Glutamatergic neuron (in vitro differentiated cells): ENCODE data around the gene NYAP1. TPM values are rescaled to one million over a fixed set of nuclear protein-coding genes. Genes with fewer than 3 reads are reported as not detected.

Experiments used
- DNase-seq: peaks from one replicate; pipeline ENCODE4 v3.0.0; 2022
- H3K27ac Mint-ChIP-seq: one replicate; pipeline ENCODE4 v1.8.0; 2020; ENCODE audit warnings: mild to moderate bottlenecking, mixed read lengths, inconsistent platforms; ENCODE audit not compliant: unreplicated experiment
- H3K27me3 Mint-ChIP-seq: one replicate; pipeline ENCODE4 v1.8.0; 2020; ENCODE audit warnings: mild to moderate bottlenecking, moderate library complexity, mixed read lengths, inconsistent platforms; ENCODE audit not compliant: unreplicated experiment
- H3K36me3 Mint-ChIP-seq: one replicate; pipeline ENCODE4 v1.8.0; 2020; ENCODE audit warnings: mild to moderate bottlenecking, mixed read lengths, inconsistent platforms; ENCODE audit not compliant: unreplicated experiment
- H3K4me1 Mint-ChIP-seq: one replicate; pipeline ENCODE4 v1.8.0; 2020; ENCODE audit warnings: mild to moderate bottlenecking, low read depth, mixed read lengths, inconsistent platforms; ENCODE audit not compliant: unreplicated experiment
- H3K4me3 Mint-ChIP-seq: one replicate; pipeline ENCODE4 v1.8.0; 2020; ENCODE audit warnings: mild to moderate bottlenecking, mixed read lengths, inconsistent platforms; ENCODE audit not compliant: unreplicated experiment
- H3K9me3 Mint-ChIP-seq: one replicate; pipeline ENCODE4 v1.8.0; 2020; ENCODE audit warnings: mild to moderate bottlenecking, moderate library complexity, mixed read lengths, inconsistent platforms; ENCODE audit not compliant: unreplicated experiment
- total RNA-seq: library from RNA; stranded (reverse); fragmentation: NEBNext Ultra II Directional; extraction: Animal tissue kit (Norgen Biotek cat#: 25700); gene quantifications from one replicate; pipeline ENCODE4 v1.2.1, GENCODE V29; 2021; ENCODE audit not compliant: unreplicated experiment
- TF ChIP-seq, protein P1 (sequence below): fragments of 200-600 bp; sonication (generic); IDR thresholded peaks from one replicate; pipeline ENCODE4 v1.5.0; 2021; ENCODE audit not compliant: partially characterized antibody, unreplicated experiment

Gene NYAP1
- total RNA-seq, 1 donor from 2014 or later = 36.6 TPM

DNA sequence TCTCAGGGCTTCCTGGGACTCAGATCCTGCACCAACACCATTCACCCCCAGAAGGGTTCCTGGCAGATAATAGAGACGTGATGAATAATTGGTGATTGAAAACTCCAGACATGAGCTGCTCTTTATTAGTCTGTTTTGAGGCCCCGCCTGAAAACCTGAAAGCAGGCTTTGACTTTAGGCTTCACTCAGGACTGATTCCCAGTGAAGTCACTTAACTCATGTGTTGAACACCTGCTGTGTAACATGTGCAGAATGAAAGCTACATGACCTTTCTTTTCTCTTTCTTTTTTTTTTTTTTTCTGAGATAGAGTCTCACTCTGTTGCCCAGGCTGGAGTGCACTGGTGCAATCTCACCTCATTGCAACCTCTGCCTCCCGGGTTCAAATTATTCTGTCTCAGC is 28.5 kb upstream of the NYAP1 start:
- H3K27ac Mint-ChIP-seq = no peak overlapping the region
- no peak for DNase-seq
- TF ChIP-seq, protein P1, sequence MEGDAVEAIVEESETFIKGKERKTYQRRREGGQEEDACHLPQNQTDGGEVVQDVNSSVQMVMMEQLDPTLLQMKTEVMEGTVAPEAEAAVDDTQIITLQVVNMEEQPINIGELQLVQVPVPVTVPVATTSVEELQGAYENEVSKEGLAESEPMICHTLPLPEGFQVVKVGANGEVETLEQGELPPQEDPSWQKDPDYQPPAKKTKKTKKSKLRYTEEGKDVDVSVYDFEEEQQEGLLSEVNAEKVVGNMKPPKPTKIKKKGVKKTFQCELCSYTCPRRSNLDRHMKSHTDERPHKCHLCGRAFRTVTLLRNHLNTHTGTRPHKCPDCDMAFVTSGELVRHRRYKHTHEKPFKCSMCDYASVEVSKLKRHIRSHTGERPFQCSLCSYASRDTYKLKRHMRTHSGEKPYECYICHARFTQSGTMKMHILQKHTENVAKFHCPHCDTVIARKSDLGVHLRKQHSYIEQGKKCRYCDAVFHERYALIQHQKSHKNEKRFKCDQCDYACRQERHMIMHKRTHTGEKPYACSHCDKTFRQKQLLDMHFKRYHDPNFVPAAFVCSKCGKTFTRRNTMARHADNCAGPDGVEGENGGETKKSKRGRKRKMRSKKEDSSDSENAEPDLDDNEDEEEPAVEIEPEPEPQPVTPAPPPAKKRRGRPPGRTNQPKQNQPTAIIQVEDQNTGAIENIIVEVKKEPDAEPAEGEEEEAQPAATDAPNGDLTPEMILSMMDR = no peak
- no peaks in the 10 kb centered on the region for H3K9me3 Mint-ChIP-seq
- H3K36me3 Mint-ChIP-seq = no peaks in the 10 kb centered on the region
- H3K4me3 Mint-ChIP-seq = no peak overlapping the region
- H3K27me3 Mint-ChIP-seq = peaks cover 1% of the 10 kb centered on the region
- peaks cover 2% of the 10 kb centered on the region for H3K4me1 Mint-ChIP-seq

DNA sequence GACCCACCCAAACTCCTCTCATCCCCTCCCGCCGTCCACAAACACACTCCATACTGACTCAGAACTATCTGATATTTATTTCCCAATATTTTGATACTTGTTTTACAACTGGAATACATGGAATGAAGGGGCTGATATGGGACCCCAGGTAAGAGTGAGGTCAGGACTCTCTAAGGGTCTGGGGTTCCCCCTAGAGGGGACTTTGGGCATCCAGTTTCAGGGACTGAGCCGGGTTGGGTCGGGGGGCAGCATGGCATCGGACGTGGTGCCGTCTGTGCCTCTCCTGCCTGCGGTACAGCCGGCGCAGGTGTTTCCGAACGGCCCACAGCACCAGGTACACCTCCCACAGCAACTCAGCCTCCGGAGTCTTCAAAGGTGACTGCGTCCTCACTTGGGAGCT is 27.2 kb upstream of the NYAP1 start:
- Mint-ChIP-seq H3K9me3 (no peaks in the 10 kb centered on the region), H3K27me3 (peaks cover 1% of the 10 kb centered on the region), H3K4me1 (peaks cover 2% of the 10 kb centered on the region), H3K36me3 (no peaks in the 10 kb centered on the region), H3K4me3 (no peak overlapping the region), H3K27ac (no peak overlapping the region)
- TF ChIP-seq, protein P1 = no peak
- DNase-seq = no peak

DNA sequence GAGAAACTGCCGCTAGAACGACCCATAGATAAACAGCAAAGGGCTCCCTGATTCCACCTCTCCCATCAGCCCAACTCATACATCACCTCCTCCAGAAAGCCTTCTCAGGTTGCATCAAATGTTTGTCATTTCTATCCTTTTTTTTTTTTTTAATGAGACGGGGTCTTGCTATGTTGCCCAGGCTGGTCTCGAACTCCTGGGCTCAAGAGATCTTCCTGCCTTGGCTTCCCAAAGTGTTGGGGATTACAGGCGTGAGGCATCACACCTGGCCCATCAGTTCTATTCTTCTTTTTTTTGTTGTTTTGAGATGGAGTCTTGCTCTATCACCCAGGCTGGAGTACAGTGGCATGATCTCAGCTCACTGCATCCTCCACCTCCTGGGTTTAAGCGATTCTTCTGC is 26.7 kb upstream of the NYAP1 start:
- no peaks in the 10 kb centered on the region for H3K36me3 Mint-ChIP-seq
- peaks cover 2% of the 10 kb centered on the region for H3K4me1 Mint-ChIP-seq
- TF ChIP-seq, protein P1 = no peak
- no peaks in the 10 kb centered on the region for H3K9me3 Mint-ChIP-seq
- H3K27ac Mint-ChIP-seq = no peak overlapping the region
- no peak for DNase-seq
- H3K4me3 Mint-ChIP-seq = no peak overlapping the region
- peaks cover 1% of the 10 kb centered on the region for H3K27me3 Mint-ChIP-seq

DNA sequence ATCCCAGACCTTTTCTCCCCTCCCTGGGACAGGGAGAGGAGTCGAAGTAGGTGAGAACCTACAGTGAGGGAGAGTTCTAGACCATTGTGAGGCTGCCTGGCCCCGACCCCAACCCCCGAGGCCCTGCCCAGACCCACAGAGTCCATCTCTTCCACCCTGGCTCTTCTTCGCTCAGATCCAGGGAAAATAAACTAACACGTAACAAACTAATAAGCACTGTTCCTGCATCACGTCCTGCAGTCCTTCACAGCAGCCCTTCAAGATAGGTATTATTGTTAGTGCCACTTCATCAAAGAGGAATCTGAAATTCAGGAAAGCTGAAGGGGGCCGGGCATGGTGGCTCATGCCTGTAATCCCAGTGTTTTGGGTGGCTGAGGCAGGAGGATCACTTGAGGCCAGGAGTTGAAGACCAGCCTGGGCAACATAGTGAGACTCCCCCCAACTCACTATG is 19.5 kb upstream of the NYAP1 start, which contains the start of gene SPACDR:
SPACDR (minus strand) TSS at position 51 of the 451 bp plus-strand sequence. CDS start 235 bp downstream, outside the sequence.
- Mint-ChIP-seq H3K27me3 (peaks cover 2% of the 10 kb centered on the region), H3K4me3 (no peak within 1 kb of the TSS), H3K9me3 (peaks cover 2% of the 10 kb centered on the region), H3K36me3 (no peaks in the 10 kb centered on the region), H3K4me1 (no peaks in the 10 kb centered on the region), H3K27ac (no peak within 1 kb of the TSS)
- DNase-seq = no peak
- TF ChIP-seq, protein P1 = no peak

DNA sequence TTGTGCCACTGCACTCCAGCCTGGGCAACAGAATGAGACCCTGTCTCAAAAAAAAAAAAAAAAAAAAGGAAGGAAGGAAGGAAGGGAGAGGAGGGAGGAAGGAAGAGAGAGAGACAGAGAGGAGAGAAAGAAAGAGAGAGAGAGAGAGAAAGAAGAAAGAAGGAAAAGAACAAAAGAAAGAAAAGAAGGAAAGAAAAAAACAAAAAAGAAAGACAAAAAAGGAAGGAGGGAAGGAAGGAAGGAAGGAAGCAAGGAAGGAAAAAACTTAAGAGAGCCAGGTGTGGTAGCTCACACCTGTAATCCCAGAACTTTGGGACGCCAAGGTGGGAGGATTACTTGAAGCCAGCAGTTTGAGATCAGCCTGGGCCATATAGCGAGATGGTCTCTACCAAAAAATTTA is 18.9 kb upstream of the NYAP1 start:
- Mint-ChIP-seq H3K36me3 (no peaks in the 10 kb centered on the region), H3K9me3 (peaks cover 2% of the 10 kb centered on the region), H3K4me1 (no peaks in the 10 kb centered on the region), H3K4me3 (no peak overlapping the region), H3K27ac (no peak overlapping the region), H3K27me3 (peaks cover 2% of the 10 kb centered on the region)
- DNase-seq = no peak
- TF ChIP-seq, protein P1 = no peak
